Thyroid gland (tissue), 4 donors: ENCODE results near the gene GCNT4. TPM values are rescaled to one million over a fixed set of nuclear protein-coding genes. Genes with fewer than 3 reads are reported as not detected.

Experiments
- DNase-seq, 2 donors: peaks; one replicate each; pipeline ENCODE4 v3.0.0-alpha.2; 2019
- H3K27ac ChIP-seq, 3 donors: fragments of 200-600 bp; sonication (generic); 1 replicate in 2 of 3; 2 replicates in 1 of 3; pipeline ENCODE4 v1.5.1; 2016 to 2019; ENCODE audit warnings: mild to moderate bottlenecking in 1 of 3, moderate library complexity in 1 of 3
- H3K27me3 ChIP-seq: fragments of 200-600 bp; sonication (generic); one replicate; pipeline ENCODE4 v1.5.1; 2019
- H3K36me3 ChIP-seq, 2 donors: fragments of 200-600 bp; sonication (generic); one replicate each; pipeline ENCODE4 v1.5.1; 2016 to 2019
- H3K4me1 ChIP-seq, 2 donors: fragments of 200-600 bp; sonication (generic); one replicate each; pipeline ENCODE4 v1.5.1; 2017 to 2019
- H3K4me3 ChIP-seq, 3 donors: fragments of 200-600 bp; sonication (generic); replicated peaks in 1 of 3; 1 replicate in 2 of 3; 2 replicates in 1 of 3; pipeline ENCODE4 v1.5.1; 2016; ENCODE audit warnings: mild to moderate bottlenecking in 1 of 3
- H3K9me3 ChIP-seq: fragments of 200-600 bp; sonication (generic); one replicate; pipeline ENCODE4 v1.5.1; 2017
- POLR2A ChIP-seq, 2 donors: fragments of 450-650 bp; IDR thresholded peaks; one replicate each; pipeline ENCODE4 v1.6.1; 2017; ENCODE audit warnings: antibody characterized with exemption in 2 of 2, mild to moderate bottlenecking in 2 of 2, moderate library complexity in 1 of 2
- WGBS, 2 donors: methylation state at CpG; one replicate each; pipeline ENCODE4 v1.1.5; 2017; 5-methylcytosine and 5-hydroxymethylcytosine counted together
- intact Hi-C: fragments of 100-400 bp; cut with DNase I; formaldehyde crosslinking; loops from one replicate; pipeline ENCODE4 v1.15.1; 2023
- total RNA-seq, 4 donors: library from RNA; depleted of rRNA; stranded (reverse); fragments of >200 nt; gene quantifications; one replicate each; pipeline ENCODE4 v1.2.3, GENCODE V29; 2016
- TF ChIP-seq, protein P1 (sequence below), 6 experiments: fragments of 200-600 bp in 3 of 6; fragments of 450-650 bp in 3 of 6; sonication (generic) in 3 of 6; IDR thresholded peaks; one replicate each; pipeline ENCODE4 v1.5.1; 2016 to 2019; ENCODE audit warnings: antibody characterized with exemption in 6 of 6, mild to moderate bottlenecking in 2 of 6, inconsistent platforms in 1 of 6, moderate library complexity in 1 of 6

GCNT4 gene
- total RNA-seq, 4 donors from 2014 or later = 0.94 to 3.1 (median 1.5) TPM

- Histone ChIP-seq H3K27ac (no peak overlapping the region), H3K4me1 (peaks cover 5% of the 10 kb centered on the region in 2 donors), H3K36me3 (no peaks in the 10 kb centered on the region), H3K27me3 (no peaks in the 10 kb centered on the region), H3K4me3 (no peak overlapping the region), H3K9me3 (no peaks in the 10 kb centered on the region)
- TF ChIP-seq POLR2A (IDR thresholded peaks at IDR 0.05) = no peak
- TF ChIP-seq, protein P1, sequence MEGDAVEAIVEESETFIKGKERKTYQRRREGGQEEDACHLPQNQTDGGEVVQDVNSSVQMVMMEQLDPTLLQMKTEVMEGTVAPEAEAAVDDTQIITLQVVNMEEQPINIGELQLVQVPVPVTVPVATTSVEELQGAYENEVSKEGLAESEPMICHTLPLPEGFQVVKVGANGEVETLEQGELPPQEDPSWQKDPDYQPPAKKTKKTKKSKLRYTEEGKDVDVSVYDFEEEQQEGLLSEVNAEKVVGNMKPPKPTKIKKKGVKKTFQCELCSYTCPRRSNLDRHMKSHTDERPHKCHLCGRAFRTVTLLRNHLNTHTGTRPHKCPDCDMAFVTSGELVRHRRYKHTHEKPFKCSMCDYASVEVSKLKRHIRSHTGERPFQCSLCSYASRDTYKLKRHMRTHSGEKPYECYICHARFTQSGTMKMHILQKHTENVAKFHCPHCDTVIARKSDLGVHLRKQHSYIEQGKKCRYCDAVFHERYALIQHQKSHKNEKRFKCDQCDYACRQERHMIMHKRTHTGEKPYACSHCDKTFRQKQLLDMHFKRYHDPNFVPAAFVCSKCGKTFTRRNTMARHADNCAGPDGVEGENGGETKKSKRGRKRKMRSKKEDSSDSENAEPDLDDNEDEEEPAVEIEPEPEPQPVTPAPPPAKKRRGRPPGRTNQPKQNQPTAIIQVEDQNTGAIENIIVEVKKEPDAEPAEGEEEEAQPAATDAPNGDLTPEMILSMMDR (IDR thresholded peaks at IDR 0.05) = no peak
- intact Hi-C loops = no loop called here
- DNase-seq = no peak
- 85 to 100% methylated on average over 1 of the region's 1 CpG for WGBS, 2 donors
Observed at GRCh38 chr5:75055727-75056144, 3.4 kb upstream of the GCNT4 start.

GRCh38 chr5:75054134-75054930, 2.0 kb upstream of the GCNT4 start:
- H3K9me3 ChIP-seq = no peaks in the 10 kb centered on the region
- intact Hi-C loops = no loop called here
- H3K27me3 ChIP-seq = no peaks in the 10 kb centered on the region
- H3K4me3 ChIP-seq = peak overlapping the region; percentile 68 to 88 (median 73)
- TF ChIP-seq, protein P1 (IDR thresholded peaks at IDR 0.05) = no peak
- no peak for TF ChIP-seq POLR2A (IDR thresholded peaks at IDR 0.05)
- WGBS, 2 donors = 22 to 33% methylated on average over 20 to 28 of the region's 28 CpGs
- peaks cover 5 to 7% of the 10 kb centered on the region in 2 donors for H3K4me1 ChIP-seq
- H3K36me3 ChIP-seq = no peaks in the 10 kb centered on the region
- DNase-seq = peak; percentile 58 to 66
- H3K27ac ChIP-seq = peak overlapping the region; percentile 81 to 91 (median 81)

GRCh38 chr5:75053304-75054133, 1.2 kb upstream of the GCNT4 start:
- intact Hi-C loops = no loop called here
- peaks cover 5 to 7% of the 10 kb centered on the region in 2 donors for H3K4me1 ChIP-seq
- no peaks in the 10 kb centered on the region for H3K9me3 ChIP-seq
- TF ChIP-seq, protein P1 (IDR thresholded peaks at IDR 0.05) = peak in 1 of 6 experiments; percentile 7
- peak in 1 of 2 donors; percentile 52 for TF ChIP-seq POLR2A (IDR thresholded peaks at IDR 0.05)
- H3K27ac ChIP-seq = peak overlapping the region; percentile 81 to 91 (median 81)
- DNase-seq = peak; percentile 63 to 65
- no peaks in the 10 kb centered on the region for H3K27me3 ChIP-seq
- peak overlapping the region; percentile 68 to 88 (median 73) for H3K4me3 ChIP-seq
- WGBS, 2 donors = 0% methylated on average over 29 to 37 of the region's 95 CpGs
- no peaks in the 10 kb centered on the region for H3K36me3 ChIP-seq

DNA sequence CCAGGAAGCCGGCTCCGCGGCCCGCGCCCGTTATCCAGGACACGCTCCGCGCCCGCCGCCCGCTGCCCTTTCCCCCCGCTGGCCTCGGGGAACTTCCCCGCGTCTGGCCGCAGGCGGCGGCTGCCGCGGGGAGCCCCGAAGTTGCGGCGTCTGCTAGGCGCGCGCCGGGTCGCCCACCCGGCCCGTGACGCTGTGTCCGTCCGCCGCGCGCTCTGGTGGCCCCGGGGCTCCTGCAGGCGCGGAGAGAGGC, 621 bp upstream of the GCNT4 start:
- 0% methylated on average over 6 of the region's 40 CpGs; no CpG with 5 or more reads in 1 of the 2 donors for WGBS, 2 donors
- intact Hi-C loops = no loop called here
- Histone ChIP-seq H3K36me3 (no peaks in the 10 kb centered on the region), H3K27me3 (no peaks in the 10 kb centered on the region), H3K4me1 (peaks cover 5 to 7% of the 10 kb centered on the region in 2 donors), H3K4me3 (peak overlapping the region; percentile 68 to 88 (median 73)), H3K9me3 (no peaks in the 10 kb centered on the region), H3K27ac (peak overlapping the region; percentile 81 to 91 (median 81))
- TF ChIP-seq, protein P1 (IDR thresholded peaks at IDR 0.05) = no peak
- no peak for TF ChIP-seq POLR2A (IDR thresholded peaks at IDR 0.05)
- no peak for DNase-seq
